OCI-LY3 (cell line): ENCODE results near the gene DNAH11.
A peak's percentile ranks its signal among the peaks of the same experiment; 100 is the strongest.

Experiments used
- H2AFZ ChIP-seq: fragments of 200-600, 300-600 bp; shearing (Covaris generic); 2 replicates; pipeline ENCODE4 v1.6.0; 2014; ENCODE audit warnings: antibody characterized with exemption, low read depth, low read length
- H3K27ac ChIP-seq: fragments of 200-600, 300-600 bp; sonication (generic); 2 replicates; pipeline ENCODE4 v1.5.1; 2014; ENCODE audit warnings: mild to moderate bottlenecking, low read length, moderate library complexity, mixed read lengths
- H3K27me3 ChIP-seq: fragments of 200-600, 300-600 bp; sonication (generic); 2 replicates; pipeline ENCODE4 v1.6.1; 2014; ENCODE audit warnings: low read depth, low read length, mixed read lengths
- H3K36me3 ChIP-seq: fragments of 200-600, 300-600 bp; sonication (generic); replicated peaks from 2 replicates; pipeline ENCODE3; 2014; ENCODE audit warnings: low read depth, low read length, mixed read lengths
- H3K4me1 ChIP-seq: fragments of 300-600, 200-600 bp; sonication (generic); 2 replicates; pipeline ENCODE4 v1.6.1; 2014; ENCODE audit warnings: low read length, mixed read lengths
- H3K4me2 ChIP-seq: fragments of 200-600, 300-600 bp; sonication (generic); 2 replicates; pipeline ENCODE4 v1.6.1; 2014; ENCODE audit warnings: low read length, mixed read lengths
- H3K4me3 ChIP-seq: fragments of 300-600, 200-600 bp; sonication (generic); 2 replicates; pipeline ENCODE4 v1.5.1; 2014; ENCODE audit warnings: antibody characterized with exemption, mild to moderate bottlenecking, low read length, moderate library complexity
- H3K79me2 ChIP-seq: fragments of 300-600, 200-600 bp; shearing (Covaris generic); 2 replicates; pipeline ENCODE4 v1.6.1; 2014; ENCODE audit warnings: mild to moderate bottlenecking, low read length, mixed read lengths
- H3K9ac ChIP-seq: fragments of 300-600, 200-600 bp; shearing (Covaris generic); 2 replicates; pipeline ENCODE4 v1.6.0; 2014; ENCODE audit warnings: mild to moderate bottlenecking, low read length, moderate library complexity
- H3K9me3 ChIP-seq: fragments of 200-600, 300-600 bp; shearing (Covaris generic); 2 replicates; pipeline ENCODE4 v1.6.1; 2014; ENCODE audit warnings: low read length, mixed read lengths; ENCODE audit not compliant: insufficient read depth
- H4K20me1 ChIP-seq: fragments of 200-600, 300-600 bp; sonication (generic); 2 replicates; pipeline ENCODE4 v1.6.1; 2016; ENCODE audit warnings: low read length, mixed read lengths; ENCODE audit not compliant: insufficient read depth
- EZH2phosphoT487 ChIP-seq: fragments of 200-600 bp; shearing (Covaris generic); IDR thresholded peaks from 2 replicates; pipeline ENCODE4 v1.6.1; 2018; ENCODE audit warnings: antibody characterized with exemption, mixed run types, low read depth
- TF ChIP-seq, protein P1 (sequence below): fragments of 200-600, 300-600 bp; sonication (generic); IDR thresholded peaks from 2 replicates; pipeline ENCODE4 v1.5.1; 2014; ENCODE audit warnings: antibody characterized with exemption, low read length, low read depth

DNAH11 gene

DNA sequence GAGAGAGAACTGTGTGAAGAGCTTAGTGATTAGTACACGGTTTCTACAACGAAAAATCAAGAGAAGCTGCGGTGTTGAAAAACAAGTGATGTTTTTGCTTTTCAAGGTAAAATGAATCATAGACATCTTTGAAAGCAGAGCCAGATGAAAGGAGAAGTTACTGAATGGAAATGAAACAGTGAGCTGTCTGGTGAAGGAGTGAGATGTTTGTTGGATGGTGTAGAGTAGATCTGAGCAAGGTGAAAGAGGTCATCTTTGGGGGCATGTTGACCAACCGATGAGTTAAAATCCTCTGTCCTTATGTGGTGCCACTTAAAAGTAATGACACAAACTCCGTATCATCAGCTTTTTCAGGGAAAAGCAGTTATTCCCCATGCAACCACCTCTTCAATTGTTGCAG lies 225.4 kb downstream of the DNAH11 start:
- Histone ChIP-seq H4K20me1 (no peaks in the 10 kb centered on the region), H2AFZ (no peak overlapping the region), H3K79me2 (no peaks in the 10 kb centered on the region), H3K4me1 (0 out of 2 replicates have a peak, but pooled peaks cover 8% of the 10 kb centered on the region), H3K27ac (no peak overlapping the region), H3K9me3 (no peaks in the 10 kb centered on the region), H3K4me2 (peak overlapping the region; percentile 4; the same call in 1 of the 2 replicates), H3K9ac (no peak overlapping the region), H3K27me3 (peaks cover 11% of the 10 kb centered on the region), H3K36me3 (no peaks in the 10 kb centered on the region), H3K4me3 (no peak overlapping the region)
- TF ChIP-seq EZH2phosphoT487: no peak
- TF ChIP-seq, protein P1, sequence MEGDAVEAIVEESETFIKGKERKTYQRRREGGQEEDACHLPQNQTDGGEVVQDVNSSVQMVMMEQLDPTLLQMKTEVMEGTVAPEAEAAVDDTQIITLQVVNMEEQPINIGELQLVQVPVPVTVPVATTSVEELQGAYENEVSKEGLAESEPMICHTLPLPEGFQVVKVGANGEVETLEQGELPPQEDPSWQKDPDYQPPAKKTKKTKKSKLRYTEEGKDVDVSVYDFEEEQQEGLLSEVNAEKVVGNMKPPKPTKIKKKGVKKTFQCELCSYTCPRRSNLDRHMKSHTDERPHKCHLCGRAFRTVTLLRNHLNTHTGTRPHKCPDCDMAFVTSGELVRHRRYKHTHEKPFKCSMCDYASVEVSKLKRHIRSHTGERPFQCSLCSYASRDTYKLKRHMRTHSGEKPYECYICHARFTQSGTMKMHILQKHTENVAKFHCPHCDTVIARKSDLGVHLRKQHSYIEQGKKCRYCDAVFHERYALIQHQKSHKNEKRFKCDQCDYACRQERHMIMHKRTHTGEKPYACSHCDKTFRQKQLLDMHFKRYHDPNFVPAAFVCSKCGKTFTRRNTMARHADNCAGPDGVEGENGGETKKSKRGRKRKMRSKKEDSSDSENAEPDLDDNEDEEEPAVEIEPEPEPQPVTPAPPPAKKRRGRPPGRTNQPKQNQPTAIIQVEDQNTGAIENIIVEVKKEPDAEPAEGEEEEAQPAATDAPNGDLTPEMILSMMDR: no peak

DNA sequence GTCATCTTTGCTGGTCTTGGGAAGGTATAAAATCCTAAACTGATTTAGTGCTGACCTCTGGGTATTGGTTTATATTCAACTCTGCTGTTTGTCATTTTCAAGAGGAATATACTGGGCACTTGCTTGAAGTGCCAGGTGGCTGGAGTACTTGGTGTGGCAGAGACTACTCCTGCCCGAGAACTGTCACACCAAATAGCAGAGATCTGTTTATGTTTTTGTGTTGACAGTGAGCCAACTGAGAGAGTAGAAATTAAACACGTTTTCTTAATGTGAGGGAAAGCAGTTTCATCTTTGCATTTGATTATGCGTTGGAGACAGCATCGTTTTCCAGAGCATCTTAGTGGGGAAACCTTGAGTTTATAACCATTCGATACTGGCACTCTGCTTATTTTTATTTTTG lies 228.4 kb downstream of the DNAH11 start:
- no peak overlapping the region for H3K4me2 ChIP-seq
- TF ChIP-seq, protein P1: no peak
- TF ChIP-seq EZH2phosphoT487: no peak
- H3K9ac ChIP-seq: no peak overlapping the region

DNA sequence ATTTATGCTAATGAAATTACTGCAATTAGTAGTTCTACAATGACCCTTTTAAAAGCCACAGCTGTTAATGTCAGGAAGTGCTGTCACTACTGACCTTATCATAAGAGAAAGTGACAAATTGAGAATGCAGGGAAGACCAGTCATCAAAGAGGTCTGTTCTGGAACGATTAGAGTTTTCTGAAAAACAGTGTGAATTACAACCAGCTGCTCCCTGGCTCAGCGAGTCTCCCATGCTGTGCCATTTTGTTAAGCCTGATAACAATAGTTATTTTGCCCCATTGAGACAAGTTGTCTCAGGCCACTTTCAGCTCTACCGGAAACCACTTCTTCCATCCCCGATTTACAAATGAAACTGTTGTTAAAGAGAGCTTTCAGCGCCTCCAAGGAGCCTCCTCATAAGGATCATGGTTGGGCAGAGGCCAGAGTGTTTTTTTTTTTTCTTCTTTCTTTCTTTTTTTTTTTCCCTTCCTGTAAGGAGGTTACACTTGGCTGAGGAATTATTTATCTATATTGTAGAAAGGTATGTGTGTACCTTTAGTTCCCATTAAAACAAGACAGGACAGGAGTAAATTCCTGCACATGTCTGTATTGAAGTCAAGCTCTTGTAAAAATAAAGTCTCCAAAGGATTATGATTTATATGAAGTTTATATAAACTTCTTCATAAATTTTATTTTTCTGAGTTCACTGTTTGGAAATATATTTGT lies 229.2 kb downstream of the DNAH11 start:
- Histone ChIP-seq H3K27me3 (peaks cover 8% of the 10 kb centered on the region), H3K9ac (no peak overlapping the region), H2AFZ (no peak overlapping the region), H3K36me3 (no peaks in the 10 kb centered on the region), H3K4me2 (no peak overlapping the region), H3K4me3 (no peak overlapping the region), H3K9me3 (no peaks in the 10 kb centered on the region), H4K20me1 (no peaks in the 10 kb centered on the region), H3K4me1 (0 out of 2 replicates have a peak, but pooled peaks cover 8% of the 10 kb centered on the region), H3K79me2 (no peaks in the 10 kb centered on the region), H3K27ac (no peak overlapping the region)
- TF ChIP-seq EZH2phosphoT487: no peak
- TF ChIP-seq, protein P1: no peak

More for the DNA sequence above, 228.4 kb downstream of the DNAH11 start:
- no peaks in the 10 kb centered on the region for H3K36me3 ChIP-seq
- peaks cover 8% of the 10 kb centered on the region for H3K27me3 ChIP-seq
- no peak overlapping the region for H3K4me3 ChIP-seq
- no peak overlapping the region for H2AFZ ChIP-seq
- no peaks in the 10 kb centered on the region for H3K9me3 ChIP-seq
- H3K79me2 ChIP-seq: no peaks in the 10 kb centered on the region
- no peak overlapping the region for H3K27ac ChIP-seq
- no peaks in the 10 kb centered on the region for H4K20me1 ChIP-seq
- H3K4me1 ChIP-seq: 0 out of 2 replicates have a peak, but pooled peaks cover 8% of the 10 kb centered on the region

DNA sequence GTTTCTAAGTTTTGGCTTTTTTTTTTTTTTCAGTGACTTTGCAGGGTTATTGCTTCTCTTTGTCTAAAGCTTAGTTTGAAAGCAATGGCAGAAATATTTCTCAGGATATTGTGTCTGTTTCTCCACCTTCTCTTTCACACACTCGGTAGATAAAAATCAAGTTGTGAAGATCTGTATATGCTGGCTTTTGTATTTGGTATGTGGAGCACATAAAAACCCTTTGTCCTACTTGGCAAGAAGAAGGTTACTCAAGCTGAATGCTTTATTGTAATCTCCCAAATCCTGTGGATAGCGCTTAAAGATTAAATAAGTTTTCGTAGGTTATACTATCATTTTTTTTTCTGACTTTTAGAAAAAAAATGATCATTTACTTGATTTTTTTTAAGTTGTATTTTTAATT lies 230.5 kb downstream of the DNAH11 start:
- no peak overlapping the region for H3K27ac ChIP-seq
- H3K4me2 ChIP-seq: no peak overlapping the region
- TF ChIP-seq, protein P1: no peak
- TF ChIP-seq EZH2phosphoT487: no peak
- no peaks in the 10 kb centered on the region for H3K79me2 ChIP-seq
- H4K20me1 ChIP-seq: no peaks in the 10 kb centered on the region
- no peak overlapping the region for H3K4me3 ChIP-seq
- no peaks in the 10 kb centered on the region for H3K9me3 ChIP-seq
- H3K4me1 ChIP-seq: peaks cover 7% of the 10 kb centered on the region
- H3K9ac ChIP-seq: no peak overlapping the region
- H3K27me3 ChIP-seq: peaks cover 3% of the 10 kb centered on the region
- no peaks in the 10 kb centered on the region for H3K36me3 ChIP-seq
- no peak overlapping the region for H2AFZ ChIP-seq
